ENCODE data around the gene NTM.

GRCh38 chr11:131449036-131450019 lies 78.9 kb downstream of the NTM start:
- TF ChIP-seq CTCF (IDR thresholded peaks at IDR 0.05; ENCODE audit: low read depth, low read length, poor library complexity, severe bottlenecking): no peak
- TF ChIP-seq EZH2phosphoT487 (IDR thresholded peaks at IDR 0.05; ENCODE audit: borderline replicate concordance, low read length): no peak
